HG02623 (cell line): ENCODE data around the gene MARVELD1.
"Not testable (repeated sequence)": the region's sequence is repeated elsewhere in the genome, so short reads cannot be mapped to it uniquely, and the experiment has no call there.

Experiments used
- ATAC-seq: cut with Tn5 transposase; IDR thresholded peaks from one replicate; pipeline ENCODE4 v1.9.1; 2021; ENCODE audit warnings: moderate library complexity; ENCODE audit not compliant: unreplicated experiment

MARVELD1 gene

DNA sequence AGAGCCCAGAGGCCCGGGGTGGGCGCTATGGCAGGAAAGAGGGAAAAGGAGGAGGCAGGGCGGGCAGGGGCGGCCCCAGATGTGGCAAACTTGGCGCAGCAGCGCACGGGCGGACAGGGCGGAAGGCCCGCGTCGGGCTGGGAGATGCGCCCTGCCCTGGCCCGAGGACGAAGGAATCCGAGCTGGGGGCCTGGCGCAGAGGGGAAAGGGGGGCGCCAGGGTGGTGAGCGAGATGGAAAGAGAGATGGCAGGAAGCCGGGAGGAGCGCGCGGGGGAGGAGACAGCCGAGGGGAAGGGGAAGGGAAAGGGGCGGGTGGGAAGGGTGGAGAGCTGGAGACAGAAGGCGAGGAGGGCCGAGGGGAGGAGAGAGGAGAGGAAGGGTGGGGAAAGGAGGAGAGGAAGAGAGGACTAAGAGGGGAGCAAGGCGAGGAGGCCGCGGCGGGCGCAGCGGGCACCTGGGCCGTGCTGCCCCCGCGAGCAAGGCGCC lies at the start of gene MARVELD1:
Gene MARVELD1, plus strand, starts transcription at position 392 of the 487 bp plus-strand sequence. CDS start 147 bp downstream, outside the sequence.
- ATAC-seq, result no peak

DNA sequence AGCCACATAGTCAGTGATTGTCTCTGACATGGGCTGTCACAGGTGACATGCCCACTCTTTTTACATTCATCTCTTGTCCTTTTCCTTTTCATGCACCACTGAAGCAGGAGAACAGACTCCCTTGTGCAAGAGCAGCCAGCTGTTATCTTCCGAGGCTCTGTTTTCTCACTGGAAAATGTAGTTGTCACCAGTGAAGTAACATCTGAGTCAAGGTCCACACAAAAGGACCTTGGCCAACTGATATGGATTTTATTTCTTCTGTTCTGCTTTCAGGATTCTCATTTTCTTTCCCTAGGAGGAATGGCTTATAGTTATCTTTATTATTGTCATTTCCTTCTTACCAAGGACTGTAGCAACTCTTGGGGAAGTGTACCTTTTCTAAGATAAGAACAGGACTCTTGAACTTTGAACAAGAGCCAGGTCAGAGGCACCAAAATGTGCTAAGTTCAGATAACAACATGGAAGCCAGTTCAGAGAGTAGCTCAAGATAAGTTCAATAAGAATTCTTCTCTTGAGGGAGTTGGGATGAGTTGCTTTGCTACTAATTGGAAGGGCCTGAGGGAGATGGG lies 49.2 kb upstream of the MARVELD1 start:
- no peak for ATAC-seq

DNA sequence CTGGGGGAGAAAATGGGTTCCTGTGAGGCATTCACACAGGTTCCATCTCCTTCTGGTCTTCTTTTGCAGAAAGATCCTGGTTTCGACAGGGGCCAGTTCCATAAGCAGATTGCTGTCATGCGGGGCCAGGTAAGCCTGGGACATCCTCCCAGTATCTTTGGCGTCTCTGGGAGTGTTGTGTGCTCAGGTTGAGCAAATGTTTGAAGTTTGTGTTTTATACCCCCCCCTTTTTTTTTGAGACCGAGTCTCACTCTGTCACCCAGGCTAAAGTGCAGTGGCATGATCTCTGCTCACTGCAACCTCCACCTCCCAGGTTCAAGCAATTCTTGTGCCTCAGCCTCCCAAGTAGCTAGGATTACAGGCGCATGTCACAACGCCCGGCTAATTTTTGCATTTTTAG lies 46.5 kb upstream of the MARVELD1 start:
- no peak for ATAC-seq

DNA sequence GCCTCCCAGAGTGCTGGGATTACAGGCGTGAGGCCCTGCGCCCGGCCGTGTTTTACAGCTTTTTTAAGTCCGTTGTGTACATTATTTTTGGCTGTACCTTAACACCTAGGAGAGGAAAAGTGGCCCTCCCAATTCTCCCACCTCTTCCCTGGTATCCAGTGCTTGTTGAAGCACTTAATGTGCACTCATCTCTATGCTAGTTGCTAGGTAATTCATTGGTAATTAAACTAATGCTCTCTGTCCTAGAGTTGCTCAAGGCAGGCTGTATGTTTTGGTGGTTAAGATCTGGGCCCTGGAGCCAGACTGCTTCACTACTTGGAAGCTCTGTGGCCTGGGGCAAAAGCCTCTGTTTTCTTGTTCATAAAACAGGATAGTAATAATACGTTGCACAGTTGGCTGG lies 46.1 kb upstream of the MARVELD1 start:
- no peak for ATAC-seq

DNA sequence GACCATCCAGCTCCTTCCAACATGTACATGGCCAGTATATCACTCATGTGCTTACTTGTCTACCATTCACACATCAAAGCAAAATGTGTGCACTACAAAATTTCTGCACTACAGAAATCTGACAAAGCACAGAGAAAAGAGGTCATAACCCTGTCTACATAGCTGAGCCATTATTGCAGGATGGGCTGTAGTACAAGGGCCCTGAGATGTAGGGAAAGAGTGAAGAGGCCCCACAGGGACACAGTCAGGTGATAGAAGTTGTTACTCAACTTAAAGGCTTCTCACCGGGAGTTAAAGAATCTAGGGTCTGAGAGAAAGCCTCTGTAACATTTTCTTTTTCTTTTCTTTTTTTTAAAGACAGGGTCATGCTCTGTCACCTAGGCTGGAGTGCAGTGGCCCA lies 44.0 kb upstream of the MARVELD1 start:
- no peak for ATAC-seq

DNA sequence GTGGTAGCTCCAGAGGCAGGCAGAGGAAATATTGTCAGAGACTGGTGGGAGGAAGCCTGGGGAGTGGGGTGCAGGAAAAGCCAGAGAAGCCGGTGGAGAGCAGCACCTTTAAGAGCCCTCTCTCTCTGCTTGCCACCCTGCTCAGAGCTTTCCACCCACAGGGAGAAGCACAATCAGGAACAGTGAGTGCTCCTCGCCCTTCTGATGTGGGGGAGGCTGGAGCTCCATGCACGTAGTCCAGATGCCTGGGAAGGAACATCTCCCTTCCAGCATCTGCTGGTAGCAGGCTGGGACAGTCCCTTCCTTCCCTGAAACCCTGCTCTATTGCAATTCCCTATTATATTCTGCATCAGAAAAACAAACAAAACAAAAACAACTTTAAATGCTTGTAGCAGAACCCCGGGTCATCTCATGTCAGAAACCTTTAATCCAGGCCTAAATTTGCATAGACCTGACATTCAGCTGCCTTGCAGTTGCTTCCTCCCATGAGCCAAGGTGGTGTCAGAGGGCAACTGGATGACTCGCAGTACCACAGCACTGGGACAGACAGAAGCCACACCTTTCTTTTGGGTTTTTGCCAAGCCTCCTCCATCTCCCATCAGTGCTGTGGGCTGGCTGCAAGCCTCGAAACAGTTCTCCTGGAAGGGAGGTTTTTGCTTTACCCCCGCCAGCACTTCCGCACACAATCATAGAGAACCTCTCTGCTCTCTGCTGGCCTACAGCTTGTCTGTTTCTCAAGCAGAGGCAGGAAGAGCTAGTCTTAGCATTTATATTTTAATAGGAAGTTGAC lies 39.6 kb upstream of the MARVELD1 start:
- ATAC-seq, result no peak

DNA sequence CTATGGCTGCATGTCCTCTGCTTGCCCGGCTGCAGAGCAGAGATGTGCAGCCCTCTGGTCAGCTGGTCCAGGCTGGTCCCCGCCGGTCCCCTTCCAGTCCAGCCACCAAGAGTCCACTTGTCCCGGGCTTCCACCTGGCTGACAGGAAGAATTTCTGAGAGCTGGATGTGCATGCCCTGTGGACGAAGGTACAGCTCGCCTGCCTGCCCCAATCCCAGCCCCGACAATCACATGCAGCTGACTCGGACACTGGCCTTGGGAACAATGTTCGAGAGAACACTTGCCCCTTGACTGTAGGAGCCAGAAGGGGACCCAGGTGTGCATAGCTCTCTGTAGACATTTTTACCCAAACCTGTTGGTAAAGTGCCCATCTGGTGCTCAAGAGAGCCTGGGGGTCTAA lies 38.3 kb upstream of the MARVELD1 start:
- ATAC-seq, result no peak

DNA sequence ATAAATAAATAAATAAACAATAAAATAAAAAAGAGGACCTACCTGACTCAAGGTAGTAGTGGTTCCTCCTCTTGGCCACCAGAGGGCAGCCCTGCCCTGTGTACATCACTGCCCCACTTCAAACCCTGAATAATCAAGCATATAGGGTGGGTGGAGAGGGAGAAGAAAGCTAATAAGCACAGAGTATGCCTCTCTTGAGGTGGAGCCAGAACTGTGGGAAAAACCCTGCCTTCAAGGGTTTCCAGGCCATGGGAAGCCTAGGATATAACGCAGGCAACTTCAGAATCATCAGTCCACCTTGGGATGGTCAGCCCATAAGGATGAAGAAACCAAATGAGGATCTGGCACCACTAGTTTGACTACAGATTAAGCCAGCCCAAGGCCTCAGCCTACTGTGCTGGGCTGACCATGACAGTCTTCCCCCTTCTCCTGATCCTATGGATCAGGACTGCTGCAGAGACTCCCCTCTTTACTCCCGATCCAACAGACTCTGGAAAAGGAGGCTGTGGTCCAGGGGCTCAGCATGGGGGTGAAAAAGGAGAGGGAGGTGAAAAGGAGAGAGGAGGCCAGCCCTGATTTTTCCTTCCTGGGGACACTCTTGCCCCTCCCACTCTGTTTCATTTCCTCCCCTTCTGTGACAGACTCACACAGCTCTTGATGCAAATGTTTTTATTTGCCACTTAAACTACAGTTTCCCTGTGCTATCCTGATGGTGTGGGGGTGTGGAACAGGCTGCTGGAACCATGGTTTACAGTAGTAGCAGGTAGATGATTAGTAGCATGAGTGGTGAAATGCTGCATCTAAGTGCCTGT lies 36.6 kb upstream of the MARVELD1 start:
- ATAC-seq, result peak; percentile 74

DNA sequence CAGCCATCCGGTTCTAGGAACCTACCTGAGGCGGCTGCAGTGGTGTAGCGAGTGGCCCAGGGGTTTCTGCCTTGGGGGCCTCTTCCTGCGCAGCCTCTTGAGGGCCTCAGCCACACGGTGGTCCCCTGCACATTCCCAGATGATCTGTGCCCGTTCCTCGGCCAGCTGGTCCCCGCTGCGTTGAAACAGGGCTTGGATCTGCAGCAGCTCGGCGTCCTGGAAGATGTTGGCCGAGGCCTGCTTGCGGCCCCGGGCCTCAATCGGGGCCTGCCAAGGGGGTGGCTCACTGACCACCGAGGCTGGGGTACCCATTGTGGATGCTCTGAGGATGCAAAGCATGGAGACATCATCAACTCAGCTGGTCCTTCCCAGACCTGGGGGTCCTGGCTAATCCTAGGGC lies 33.9 kb upstream of the MARVELD1 start:
- ATAC-seq, result no peak

DNA sequence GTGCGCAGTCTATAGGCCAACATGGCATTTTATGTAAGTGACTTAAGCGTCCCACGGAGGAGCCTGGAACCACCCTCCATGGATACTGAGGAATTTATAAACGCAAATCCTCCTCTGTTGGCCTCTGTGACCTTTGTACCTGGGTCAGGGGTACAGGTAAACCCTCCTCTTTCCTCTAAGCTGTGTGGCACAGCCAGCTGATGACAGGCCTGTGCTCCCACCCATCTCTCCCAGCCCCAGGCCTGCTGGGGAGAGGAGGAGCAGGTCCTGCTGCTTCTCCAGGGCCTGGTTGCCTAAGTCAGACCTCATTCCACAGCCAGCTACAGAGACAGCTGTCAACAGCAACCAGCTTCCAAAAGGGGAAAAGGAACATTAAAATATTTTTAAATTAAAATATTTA lies 31.5 kb upstream of the MARVELD1 start:
- ATAC-seq, result no peak

DNA sequence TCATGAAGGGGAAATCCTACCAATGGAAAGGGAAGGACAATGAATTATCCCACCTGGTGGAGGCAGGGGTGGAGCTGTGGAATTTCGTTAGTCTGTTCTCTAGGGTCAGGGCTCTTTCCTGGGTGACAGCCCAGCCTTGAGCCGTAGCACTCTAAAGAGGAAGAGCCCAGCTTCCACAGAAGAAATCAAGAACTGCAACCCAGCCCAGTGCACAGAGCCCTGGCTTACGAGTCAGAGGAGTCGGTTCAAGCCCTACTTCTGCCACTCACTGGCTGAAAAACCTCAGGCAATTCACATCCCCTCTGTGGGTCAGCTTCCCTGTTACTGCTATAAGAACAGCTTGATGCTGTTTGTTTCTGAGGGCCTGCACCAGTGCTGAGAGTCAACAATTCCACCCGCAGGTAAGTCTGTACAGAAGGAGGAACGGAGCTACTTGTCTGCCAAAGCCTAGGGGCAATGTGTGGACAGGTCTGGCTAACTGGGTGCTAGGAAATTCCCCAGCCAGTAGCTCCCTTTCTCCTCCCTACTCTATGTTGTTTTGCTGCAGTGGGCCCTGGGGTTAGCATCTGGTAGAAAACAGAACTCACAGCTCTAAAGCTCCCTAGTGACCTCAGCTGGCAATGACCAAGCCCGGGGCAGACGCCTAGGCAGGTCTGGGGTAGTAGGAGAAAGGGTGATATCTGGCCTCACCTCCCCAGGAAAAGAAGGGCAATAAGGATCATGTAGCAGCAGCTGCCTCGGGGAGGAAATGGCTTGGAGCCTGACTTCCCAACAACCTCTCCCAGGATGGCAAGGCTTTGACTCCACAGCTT lies 29.8 kb upstream of the MARVELD1 start:
- ATAC-seq, result no peak

DNA sequence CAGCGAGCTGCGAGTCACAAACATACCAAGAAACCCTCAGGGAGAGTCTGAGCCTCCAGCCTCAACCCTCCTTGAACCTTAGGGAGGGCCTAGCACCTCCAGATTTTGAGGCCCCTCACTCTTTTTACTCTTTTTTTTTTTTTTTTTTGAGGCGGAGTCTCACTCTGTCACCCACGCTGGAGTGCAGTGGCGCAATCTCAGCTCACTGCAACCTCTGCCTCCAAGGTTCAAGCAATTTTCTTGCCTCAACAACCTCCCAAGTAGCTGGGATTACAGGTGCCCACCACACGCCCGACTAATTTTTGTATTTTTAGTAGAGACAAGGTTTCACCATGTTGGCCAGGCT lies 29.2 kb upstream of the MARVELD1 start:
- not testable (repeated sequence) for ATAC-seq

DNA sequence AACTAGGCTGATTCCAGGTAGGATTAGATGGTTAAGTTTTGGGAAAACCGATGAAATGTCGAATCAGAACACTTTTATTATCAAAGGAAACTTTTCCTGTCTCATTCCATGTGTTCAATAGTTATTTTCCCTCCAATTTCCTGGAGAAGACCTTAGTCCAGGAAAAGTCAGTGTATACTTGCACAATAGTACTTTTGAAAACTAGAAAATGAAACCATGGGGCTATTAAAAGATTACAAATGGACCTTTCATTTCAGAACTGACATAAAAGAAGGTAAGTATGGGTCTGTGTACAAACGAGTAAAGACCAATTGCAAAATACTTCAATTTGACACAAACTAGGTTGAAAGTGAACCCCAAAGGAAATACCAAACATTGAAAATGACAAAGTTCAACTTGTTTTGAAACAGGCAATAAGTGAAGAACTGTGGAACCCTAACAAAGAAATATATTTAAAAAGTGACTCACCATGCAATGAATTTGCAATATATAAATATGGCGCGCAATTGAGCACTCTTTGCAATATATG lies 28.6 kb upstream of the MARVELD1 start:
- no peak for ATAC-seq

DNA sequence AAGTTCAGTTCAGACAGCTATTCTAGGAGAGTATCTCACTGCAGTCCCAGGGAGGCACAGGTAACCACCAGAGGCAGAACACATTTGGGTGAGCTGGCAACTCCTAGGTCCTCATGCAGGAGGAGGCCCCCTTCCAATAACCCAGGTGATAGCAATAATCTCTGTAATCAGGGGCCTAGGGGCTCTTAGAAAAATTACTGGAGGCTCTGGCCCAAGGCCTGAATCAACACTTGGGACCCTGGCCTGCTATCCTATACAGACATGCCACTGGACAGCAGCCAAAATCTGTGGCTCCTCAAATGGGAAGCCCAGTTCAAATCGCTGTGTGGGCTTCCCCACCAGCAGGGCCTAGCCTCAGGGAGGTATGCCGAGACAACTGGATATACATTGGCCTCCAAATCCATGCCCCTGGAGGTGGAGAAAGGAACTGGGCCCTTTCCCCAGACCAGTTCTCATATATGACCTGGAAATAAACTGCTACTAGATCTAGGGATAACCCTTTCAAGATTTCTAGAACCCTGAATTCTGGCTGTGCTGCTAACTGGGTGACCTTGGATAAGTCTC lies 28.1 kb upstream of the MARVELD1 start:
- no peak for ATAC-seq

DNA sequence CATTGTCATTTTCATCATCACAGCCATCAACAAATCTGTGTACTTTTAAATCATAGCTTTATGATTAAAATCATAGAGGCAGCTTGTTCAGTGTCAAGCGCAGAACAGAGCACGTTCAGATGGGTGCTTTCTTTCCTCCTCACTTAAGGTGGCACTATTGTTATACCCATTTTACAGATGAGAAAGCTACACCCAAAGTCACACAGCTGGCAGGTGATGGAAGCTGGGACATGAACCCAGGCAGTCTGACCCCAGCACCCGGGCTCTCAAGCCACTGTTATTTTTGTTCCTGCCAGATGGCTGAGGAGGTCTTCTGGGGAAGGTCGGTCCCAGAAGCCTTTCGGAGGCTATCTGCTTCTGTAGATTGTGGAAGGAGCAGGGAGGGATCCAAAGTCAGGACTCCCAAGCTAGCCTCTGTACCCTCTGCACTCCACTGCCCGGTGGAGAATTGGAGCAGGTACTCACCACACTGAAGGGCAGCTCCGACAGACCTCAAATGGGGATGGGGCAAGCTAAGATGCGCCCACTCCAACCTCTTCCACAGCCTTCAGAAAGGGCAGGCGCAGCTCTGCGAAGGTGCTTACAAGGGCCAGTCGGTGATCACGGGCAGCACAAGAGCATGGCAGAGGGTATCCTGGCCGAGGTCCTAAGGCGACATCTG lies 27.1 kb upstream of the MARVELD1 start:
- no peak for ATAC-seq

DNA sequence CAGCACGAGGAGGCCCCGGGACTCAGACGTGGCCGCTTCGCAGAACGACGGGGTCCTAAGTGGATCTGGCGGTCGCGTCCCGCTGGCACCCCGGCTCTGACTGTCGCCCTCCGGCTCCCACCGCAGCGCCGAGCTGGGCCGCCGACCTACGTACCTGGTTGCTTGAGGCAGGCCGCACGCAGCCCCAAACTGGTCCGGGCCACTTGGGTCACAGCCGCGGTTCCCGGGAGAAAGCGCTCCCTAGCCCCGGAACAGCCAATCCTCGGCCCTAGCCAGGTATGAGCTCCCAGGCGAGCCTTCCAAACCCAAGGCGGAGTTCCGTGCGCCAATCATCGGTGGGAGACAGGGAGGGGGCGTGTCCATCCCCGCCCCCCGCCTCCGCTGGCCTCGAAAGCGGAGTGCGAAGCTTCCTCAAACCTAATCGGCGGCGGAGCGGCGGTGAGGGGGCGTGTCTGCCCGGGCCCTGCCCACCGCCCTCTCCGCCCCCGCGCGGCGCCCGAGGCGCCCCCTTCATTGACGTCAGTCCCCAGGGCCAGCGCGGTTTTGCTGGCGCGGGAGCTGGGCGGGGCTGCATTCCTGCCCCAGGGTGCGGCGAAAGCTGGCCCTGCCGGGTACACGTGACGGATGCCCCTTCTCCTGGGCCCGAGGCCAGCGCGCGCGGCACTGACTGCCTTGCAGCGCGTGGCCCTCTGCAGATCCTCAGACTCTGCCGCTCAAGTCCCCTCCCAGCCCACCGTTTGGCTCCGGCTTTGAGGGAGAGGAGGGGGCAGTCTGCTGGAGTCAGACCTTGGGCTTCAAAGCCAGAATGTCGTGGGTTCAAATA lies 26.4 kb upstream of the MARVELD1 start, which contains the start of gene AVPI1:
Gene AVPI1, minus strand, starts transcription at position 280 of the 823 bp plus-strand sequence. CDS start 7,336 bp downstream, outside the sequence.
- peak; percentile 93 for ATAC-seq

DNA sequence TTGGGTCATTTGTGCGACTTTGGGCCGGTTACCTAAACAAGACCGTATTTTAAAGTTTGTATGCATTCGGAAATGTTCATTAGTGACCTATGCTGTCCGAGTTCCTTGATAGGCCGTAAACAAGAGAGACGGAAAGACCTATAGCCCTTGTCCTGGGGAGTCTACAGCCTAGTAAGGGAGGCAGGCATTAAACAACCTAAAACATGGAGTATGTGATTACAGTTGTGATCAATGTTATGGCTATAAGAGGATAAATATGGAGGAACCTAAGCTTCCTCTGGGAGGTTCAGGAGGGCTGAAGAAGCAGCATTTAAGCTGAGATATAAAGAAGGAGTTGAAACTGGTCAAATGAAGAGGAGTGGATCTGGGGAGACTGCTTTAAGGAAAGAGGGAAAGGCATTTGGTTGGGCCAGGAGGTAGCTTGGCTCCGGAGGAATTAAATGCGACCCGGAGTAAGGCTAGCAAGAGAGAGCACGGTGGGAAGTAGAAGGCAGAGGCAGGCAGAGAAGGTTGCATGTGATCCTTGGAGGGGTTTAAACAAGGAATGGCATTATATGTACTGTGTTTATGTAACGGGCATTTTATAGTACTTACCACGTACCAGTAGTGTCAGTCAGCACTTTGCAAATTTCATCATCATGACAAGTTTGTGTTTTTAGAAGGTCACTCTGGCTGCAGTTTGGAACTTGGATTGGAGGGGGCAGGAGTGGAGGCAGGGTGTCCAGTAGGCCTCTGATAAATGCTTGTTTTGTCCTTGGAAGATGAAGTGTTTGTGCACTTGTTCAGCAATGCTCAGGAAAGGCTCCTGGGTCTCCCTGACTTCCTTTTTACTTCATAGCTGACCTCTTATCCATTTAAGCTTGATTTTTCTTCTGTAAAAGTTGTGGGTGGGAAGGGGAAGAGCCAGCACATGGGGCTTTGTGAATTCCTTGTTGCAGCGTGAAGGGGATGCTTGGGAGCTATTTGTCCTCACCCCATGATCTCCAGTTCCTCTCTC lies 25.4 kb upstream of the MARVELD1 start:
- ATAC-seq, result no peak
